Upper lobe of right lung (tissue), 1 donor: Measurements from ENCODE around the gene SSC4D. TPM values are rescaled to one million over a fixed set of nuclear protein-coding genes. Genes with fewer than 3 reads are reported as not detected.
A peak's percentile ranks its signal among the peaks of the same experiment; 100 is the strongest.
"Not testable (repeated sequence)": the region's sequence is repeated elsewhere in the genome, so short reads cannot be mapped to it uniquely, and the experiment has no call there.

ENCODE experiments used
- ATAC-seq: fragments of 200-7000 bp; cut with Tn5 transposase; one replicate; pipeline ENCODE4 v1.9.1; 2020; ENCODE audit warnings: mild to moderate bottlenecking, moderate library complexity
- DNase-seq: peaks from one replicate; pipeline ENCODE4 v3.0.0-alpha.2; 2020
- H3K27ac ChIP-seq: fragments of 200-600 bp; one replicate; pipeline ENCODE4 v1.8.0; 2022
- H3K27me3 ChIP-seq: fragments of 200-600 bp; one replicate; pipeline ENCODE4 v1.8.0; 2022; ENCODE audit warnings: mild to moderate bottlenecking
- H3K36me3 ChIP-seq: fragments of 200-600 bp; one replicate; pipeline ENCODE4 v1.8.0; 2022
- H3K4me1 ChIP-seq: fragments of 200-600 bp; one replicate; pipeline ENCODE4 v1.8.0; 2022
- H3K4me3 ChIP-seq: fragments of 200-600 bp; one replicate; pipeline ENCODE4 v1.8.0; 2022; ENCODE audit warnings: mild to moderate bottlenecking
- H3K9me3 ChIP-seq: fragments of 200-600 bp; one replicate; pipeline ENCODE4 v1.8.0; 2022
- CTCF ChIP-seq: fragments of 200-600 bp; IDR thresholded peaks from one replicate; pipeline ENCODE4 v1.8.0; 2022; ENCODE audit warnings: antibody characterized with exemption
- intact Hi-C: fragments of 100-400 bp; cut with DNase I; formaldehyde crosslinking; loops from one replicate; pipeline ENCODE4 v1.11.0; 2022
- total RNA-seq: library from RNA; stranded (reverse); fragmentation: NEBNext Ultra II Directional; extraction: Animal tissue kit (Norgen Biotek cat#: 25700); gene quantifications from one replicate; pipeline ENCODE4 v1.2.1, GENCODE V29; 2021
- donor health status: DM: no; HTN: yes; CAD: no; lungs with severe emphysema.

The SSC4D gene
- total RNA-seq, 1 donor from 2014 or later = 1.1 TPM

- H3K27me3 ChIP-seq, H3K27ac ChIP-seq, intact Hi-C loops, H3K4me1 ChIP-seq, H3K36me3 ChIP-seq, H3K9me3 ChIP-seq, DNase-seq, H3K4me3 ChIP-seq: not testable (repeated sequence)
- TF ChIP-seq CTCF = peak; percentile 53
- peak; percentile 88 for ATAC-seq
These were observed 28.4 kb upstream of the SSC4D start for GRCh38 chr7:76437873-76438272.

DNA sequence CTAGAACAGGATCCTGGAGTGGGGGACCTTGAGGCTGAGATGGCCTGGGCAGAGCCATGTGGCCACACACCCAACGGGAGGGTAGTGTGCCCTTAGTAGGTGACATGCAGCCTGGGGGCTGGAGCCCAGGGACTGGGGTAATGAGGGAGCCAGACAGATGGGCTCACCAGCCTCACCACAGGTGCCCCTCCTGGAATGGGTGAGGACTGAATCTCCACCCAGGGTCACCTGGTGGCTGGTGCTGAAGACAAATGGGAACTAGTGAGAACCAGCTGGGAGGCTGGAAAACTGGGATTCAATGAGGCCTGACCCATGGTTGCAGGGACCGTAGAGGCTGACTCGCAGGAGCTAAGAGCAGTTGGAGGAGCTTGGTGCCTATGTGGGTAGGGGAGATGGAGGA lies 21.3 kb upstream of the SSC4D start:
- no peak for DNase-seq
- peak; percentile 4 for ATAC-seq
- intact Hi-C loops = no loop called here
- no peaks in the 10 kb centered on the region for H3K36me3 ChIP-seq
- no peak overlapping the region for H3K4me3 ChIP-seq
- H3K9me3 ChIP-seq = no peaks in the 10 kb centered on the region
- TF ChIP-seq CTCF = no peak
- no peak overlapping the region for H3K27ac ChIP-seq
- H3K4me1 ChIP-seq = peaks cover 4% of the 10 kb centered on the region
- no peaks in the 10 kb centered on the region for H3K27me3 ChIP-seq

DNA sequence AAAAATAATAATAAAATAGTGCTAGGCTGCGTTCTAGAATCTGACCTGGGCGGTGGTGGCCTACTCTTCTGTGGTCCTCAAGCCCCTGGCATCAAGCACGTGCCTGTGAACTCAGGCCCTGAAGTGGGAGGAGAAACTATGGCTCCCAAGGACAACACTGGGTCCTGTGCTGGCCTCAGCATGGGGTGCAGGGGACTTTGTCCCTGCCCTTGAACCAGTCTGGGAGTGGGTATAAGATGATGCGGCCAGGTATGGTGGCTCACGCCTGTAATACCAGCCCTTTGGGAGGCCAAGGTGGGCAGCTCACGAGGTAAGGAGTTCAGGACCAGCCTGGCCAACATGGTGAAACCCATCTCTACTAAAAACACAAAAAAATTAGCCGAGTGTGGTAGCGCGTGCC lies 20.7 kb upstream of the SSC4D start:
- intact Hi-C loops = no loop called here
- no peak for DNase-seq
- no peak for TF ChIP-seq CTCF
- Histone ChIP-seq H3K4me3 (no peak overlapping the region), H3K36me3 (no peaks in the 10 kb centered on the region), H3K4me1 (peaks cover 4% of the 10 kb centered on the region), H3K9me3 (no peaks in the 10 kb centered on the region), H3K27ac (no peak overlapping the region), H3K27me3 (no peaks in the 10 kb centered on the region)
- no peak for ATAC-seq

- intact Hi-C loops = no loop called here
- Histone ChIP-seq H3K27ac (no peak overlapping the region), H3K4me3 (no peak overlapping the region), H3K9me3 (no peaks in the 10 kb centered on the region), H3K27me3 (no peaks in the 10 kb centered on the region), H3K36me3 (no peaks in the 10 kb centered on the region), H3K4me1 (peaks cover 4% of the 10 kb centered on the region)
- no peak for TF ChIP-seq CTCF
- ATAC-seq (peak; percentile 67), DNase-seq (no peak)
These were observed 19.6 kb upstream of the SSC4D start for GRCh38 chr7:76428868-76429805.

- no peak for ATAC-seq
These were observed 18.8 kb upstream of the SSC4D start for GRCh38 chr7:76428149-76428823.

More at GRCh38 chr7:76428149-76428823, 18.8 kb upstream of the SSC4D start:
- Histone ChIP-seq H3K27me3 (no peaks in the 10 kb centered on the region), H3K4me1 (peaks cover 4% of the 10 kb centered on the region), H3K9me3 (no peaks in the 10 kb centered on the region), H3K27ac (no peak overlapping the region), H3K36me3 (no peaks in the 10 kb centered on the region), H3K4me3 (no peak overlapping the region)
- no peak for TF ChIP-seq CTCF
- no peak for DNase-seq
- intact Hi-C loops = no loop called here
